ENCODE measurements around the gene IRF8. TPM values are rescaled to one million over a fixed set of nuclear protein-coding genes. Genes with fewer than 3 reads are reported as not detected.

IRF8 gene
- total RNA-seq, 2 donors from 2014 or later = 41.9 to 48.7 TPM

- no peak for DNase-seq
- no peak for ATAC-seq
- intact Hi-C loops (cut with DNase I, micrococcal nuclease) = no loop called here
Measured at GRCh38 chr16:85965125-85965524, 66.2 kb downstream of the IRF8 start.

GRCh38 chr16:85967111-85967510 is 68.1 kb downstream of the IRF8 start:
- DNase-seq = no peak

GRCh38 chr16:85968041-85968920 is 69.3 kb downstream of the IRF8 start:
- DNase-seq (no peak), ATAC-seq (no peak)
- intact Hi-C loops (cut with DNase I, micrococcal nuclease) = no loop called here

More at GRCh38 chr16:85967111-85967510, 68.1 kb downstream of the IRF8 start:
- no peak for ATAC-seq
- intact Hi-C loops (cut with DNase I, micrococcal nuclease) = no loop called here

GRCh38 chr16:85969159-85969558 is 70.2 kb downstream of the IRF8 start:
- intact Hi-C loops (cut with DNase I, micrococcal nuclease) = no loop called here
- ATAC-seq = no peak
- DNase-seq = no peak

- DNase-seq (no peak), ATAC-seq (no peak)
- intact Hi-C loops (cut with DNase I, micrococcal nuclease) = no loop called here
Measured at GRCh38 chr16:85969591-85969990, 70.6 kb downstream of the IRF8 start.

- intact Hi-C loops (cut with DNase I, micrococcal nuclease) = no loop called here
- no peak for ATAC-seq
- DNase-seq = no peak
Measured at GRCh38 chr16:85970016-85970733, 71.2 kb downstream of the IRF8 start.

- ATAC-seq (no peak), DNase-seq (no peak)
- intact Hi-C loops (cut with DNase I, micrococcal nuclease) = no loop called here
Measured at GRCh38 chr16:85970738-85971137, 71.8 kb downstream of the IRF8 start.

Small RNAs within 50 kb of the gene (microRNA-seq; reads per million reads assigned to microRNA genes)
- gene MIR6774 = 0 to 2.1 reads per million in 2 donors

Other genes starting within 250 kb of the IRF8 start
- 1 to 10 TPM; 3.2 to 5.1 TPM for gene GINS2, start 210.2 kb upstream of the IRF8 start, total RNA-seq
- 1 to 10 TPM in 1 of 2 donors, under 1 TPM in 1; 0.52 to 1.6 TPM for gene C16orf74, start 148.1 kb upstream of the IRF8 start, total RNA-seq
- 10 to 100 TPM; 31.2 to 31.3 TPM for gene EMC8, start 99.6 kb upstream of the IRF8 start, total RNA-seq
- 1,000 to 10,000 TPM; 1,115 to 1,368 TPM for gene COX4I1, start 99.5 kb upstream of the IRF8 start, total RNA-seq

All from left colon (tissue), 2 donors.